WTC11 (cell line): Measurements from ENCODE around the gene ADM. TPM values are rescaled to one million over a fixed set of nuclear protein-coding genes. Genes with fewer than 3 reads are reported as not detected.

Source experiments
- ATAC-seq: fragments of 200-7000 bp; cut with Tn5 transposase; 2 replicates; pipeline ENCODE4 v1.10.0; 2021; ENCODE audit warnings: mild to moderate bottlenecking, moderate library complexity
- CTCF ChIA-PET: fragments of 300-600 bp; sonication (Branson Sonifier 250); formaldehyde crosslinking; loops from one replicate; lab custom pipeline; 2021; ENCODE audit warnings: antibody characterized with exemption; lab: Charles Lee
- POLR2A ChIA-PET: fragments of 350-600 bp; sonication (Branson Sonifier 250); formaldehyde crosslinking; loops from one replicate; lab custom pipeline; 2021; ENCODE audit warnings: antibody characterized with exemption; lab: Charles Lee
- DNase-seq: peaks from one replicate; pipeline ENCODE4 v3.0.0; 2021; ENCODE audit warnings: low spot score
- H3K27ac Mint-ChIP-seq: 2 replicates; pipeline ENCODE4 v1.8.0; 2021; ENCODE audit warnings: mixed read lengths
- H3K27me3 Mint-ChIP-seq: 2 replicates; pipeline ENCODE4 v1.8.0; 2021; ENCODE audit warnings: low read depth, mild to moderate bottlenecking, moderate library complexity, mixed read lengths
- H3K36me3 Mint-ChIP-seq: 2 replicates; pipeline ENCODE4 v1.8.0; 2021; ENCODE audit warnings: mixed read lengths
- H3K4me1 Mint-ChIP-seq: 2 replicates; pipeline ENCODE4 v1.8.0; 2022; ENCODE audit warnings: mixed read lengths
- H3K4me3 Mint-ChIP-seq: 2 replicates; pipeline ENCODE4 v1.8.0; 2021; ENCODE audit warnings: mild to moderate bottlenecking, moderate library complexity, mixed read lengths
- H3K9me3 Mint-ChIP-seq: 2 replicates; pipeline ENCODE4 v1.8.0; 2021; ENCODE audit warnings: mixed read lengths
- ATF3 ChIP-seq: sonication (generic); formaldehyde crosslinking; conservative IDR thresholded peaks from 2 replicates; pipeline ENCODE4 v1.8.1; 2022; ENCODE audit warnings: mild to moderate bottlenecking, missing genetic modification reagents
- CBFB ChIP-seq: sonication (generic); formaldehyde crosslinking; IDR thresholded peaks from 2 replicates; pipeline ENCODE4 v1.8.1; 2022; ENCODE audit warnings: mild to moderate bottlenecking, low read depth, missing genetic modification reagents
- ELF4 ChIP-seq: sonication (generic); formaldehyde crosslinking; IDR thresholded peaks from 2 replicates; pipeline ENCODE4 v1.8.1; 2022; ENCODE audit warnings: low read depth, mild to moderate bottlenecking, moderate library complexity, missing genetic modification reagents
- EMX1 ChIP-seq: fragments of 250-450 bp; sonication (Bioruptor Pico); IDR thresholded peaks from 2 replicates; pipeline ENCODE4 v1.8.0; 2021; ENCODE audit warnings: mild to moderate bottlenecking
- ETV6 ChIP-seq: sonication (generic); formaldehyde crosslinking; IDR thresholded peaks from 2 replicates; pipeline ENCODE4 v1.8.1; 2022; ENCODE audit warnings: mild to moderate bottlenecking, missing genetic modification reagents
- FOXP1 ChIP-seq: sonication (generic); formaldehyde crosslinking; IDR thresholded peaks from 2 replicates; pipeline ENCODE4 v1.8.0; 2022; ENCODE audit warnings: missing genetic modification reagents, mild to moderate bottlenecking, moderate library complexity, borderline replicate concordance
- GTF2I ChIP-seq: fragments of 250-450 bp; sonication (Bioruptor Pico); conservative IDR thresholded peaks from 2 replicates; pipeline ENCODE4 v1.4.0; 2021; ENCODE audit warnings: mild to moderate bottlenecking
- IRF2 ChIP-seq: sonication (generic); formaldehyde crosslinking; IDR thresholded peaks from 2 replicates; pipeline ENCODE4 v1.8.0; 2022; ENCODE audit warnings: low read depth, missing genetic modification reagents, borderline replicate concordance
- NFATC4 ChIP-seq: fragments of 250-450 bp; sonication (Bioruptor Pico); IDR thresholded peaks from 2 replicates; pipeline ENCODE4 v1.9.0; 2021; ENCODE audit warnings: mild to moderate bottlenecking
- NFYB ChIP-seq: sonication (generic); formaldehyde crosslinking; conservative IDR thresholded peaks from 2 replicates; pipeline ENCODE4 v1.8.0; 2022; ENCODE audit warnings: low read depth, missing genetic modification reagents
- PRDM15 ChIP-seq: sonication (generic); formaldehyde crosslinking; IDR thresholded peaks from 2 replicates; pipeline ENCODE4 v1.8.0; 2022; ENCODE audit warnings: missing genetic modification reagents
- PREB ChIP-seq: sonication (generic); formaldehyde crosslinking; IDR thresholded peaks from 2 replicates; pipeline ENCODE4 v1.8.1; 2022; ENCODE audit warnings: mild to moderate bottlenecking, missing genetic modification reagents, moderate library complexity, borderline replicate concordance
- RELA ChIP-seq: sonication (generic); formaldehyde crosslinking; IDR thresholded peaks from 2 replicates; pipeline ENCODE4 v1.8.1; 2022; ENCODE audit warnings: missing genetic modification reagents, mild to moderate bottlenecking, borderline replicate concordance
- RORB ChIP-seq: fragments of 250-450 bp; sonication (Bioruptor Pico); IDR thresholded peaks from 2 replicates; pipeline ENCODE4 v1.9.0; 2021; ENCODE audit warnings: mild to moderate bottlenecking
- SMAD4 ChIP-seq: sonication (generic); formaldehyde crosslinking; IDR thresholded peaks from 2 replicates; pipeline ENCODE4 v1.8.0; 2022; ENCODE audit warnings: mild to moderate bottlenecking, missing genetic modification reagents
- SOX15 ChIP-seq: fragments of 250-450 bp; sonication (Bioruptor Pico); IDR thresholded peaks from 2 replicates; pipeline ENCODE4 v1.9.0; 2021; ENCODE audit warnings: mild to moderate bottlenecking
- SP1 ChIP-seq: sonication (generic); formaldehyde crosslinking; conservative IDR thresholded peaks from 2 replicates; pipeline ENCODE4 v1.8.1; 2022; ENCODE audit warnings: missing genetic modification reagents
- ZBTB21 ChIP-seq: sonication (generic); formaldehyde crosslinking; IDR thresholded peaks from 2 replicates; pipeline ENCODE4 v1.8.1; 2023; ENCODE audit warnings: mild to moderate bottlenecking, missing genetic modification reagents, borderline replicate concordance
- ZBTB43 ChIP-seq: sonication (generic); formaldehyde crosslinking; IDR thresholded peaks from 2 replicates; pipeline ENCODE4 v1.8.1; 2023; ENCODE audit warnings: mild to moderate bottlenecking, missing genetic modification reagents
- ZNF138 ChIP-seq: sonication (generic); formaldehyde crosslinking; conservative IDR thresholded peaks from 2 replicates; pipeline ENCODE4 v1.8.1; 2022; ENCODE audit warnings: mild to moderate bottlenecking, moderate library complexity, missing genetic modification reagents
- ZNF263 ChIP-seq: sonication (generic); formaldehyde crosslinking; IDR thresholded peaks from 2 replicates; pipeline ENCODE4 v1.8.1; 2022; ENCODE audit warnings: low read depth, mild to moderate bottlenecking, moderate library complexity, missing genetic modification reagents
- ZNF671 ChIP-seq: fragments of 250-450 bp; sonication (Bioruptor Pico); IDR thresholded peaks from 2 replicates; pipeline ENCODE4 v1.8.0; 2021; ENCODE audit warnings: mild to moderate bottlenecking
- total RNA-seq: library from RNA; stranded (reverse); gene quantifications from 3 replicates; pipeline ENCODE4 v1.2.3, GENCODE V29; 2021
- TF ChIP-seq, protein P1 (sequence below): sonication (generic); formaldehyde crosslinking; IDR thresholded peaks from 2 replicates; pipeline ENCODE4 v1.8.1; 2023; ENCODE audit warnings: mild to moderate bottlenecking, missing genetic modification reagents, moderate library complexity
- TF ChIP-seq, protein P2 (sequence below): sonication (generic); formaldehyde crosslinking; IDR thresholded peaks from 2 replicates; pipeline ENCODE4 v1.8.1; 2022; ENCODE audit warnings: mild to moderate bottlenecking, moderate library complexity, missing genetic modification reagents
- TF ChIP-seq, protein P3 (sequence below): fragments of 250-450 bp; sonication (Bioruptor Pico); IDR thresholded peaks from 2 replicates; pipeline ENCODE4 v1.9.0; 2021; ENCODE audit warnings: mild to moderate bottlenecking

The ADM gene
- total RNA-seq, 1 experiment from 2014 or later, result 18.7 TPM

- ATAC-seq, result no peak
- DNase-seq, result no peak
- POLR2A ChIA-PET, result no interaction called here
- Mint-ChIP-seq H3K4me3 (no peak overlapping the region), H3K9me3 (no peaks in the 10 kb centered on the region), H3K27me3 (no peaks in the 10 kb centered on the region), H3K36me3 (no peaks in the 10 kb centered on the region), H3K4me1 (peaks cover 29% of the 10 kb centered on the region), H3K27ac (no peak overlapping the region)
- TF ChIP-seq GTF2I (no peak), PREB (no peak), NFATC4 (CRISPR knock-in tag) (no peak), NFYB (CRISPR knock-in tag) (no peak), EMX1 (no peak), ZNF671 (no peak), PRDM15 (CRISPR knock-in tag) (no peak), FOXP1 (CRISPR knock-in tag) (no peak), ZBTB21 (no peak), ZNF263 (CRISPR knock-in tag) (no peak), SOX15 (CRISPR knock-in tag) (no peak)
- TF ChIP-seq, protein P1, sequence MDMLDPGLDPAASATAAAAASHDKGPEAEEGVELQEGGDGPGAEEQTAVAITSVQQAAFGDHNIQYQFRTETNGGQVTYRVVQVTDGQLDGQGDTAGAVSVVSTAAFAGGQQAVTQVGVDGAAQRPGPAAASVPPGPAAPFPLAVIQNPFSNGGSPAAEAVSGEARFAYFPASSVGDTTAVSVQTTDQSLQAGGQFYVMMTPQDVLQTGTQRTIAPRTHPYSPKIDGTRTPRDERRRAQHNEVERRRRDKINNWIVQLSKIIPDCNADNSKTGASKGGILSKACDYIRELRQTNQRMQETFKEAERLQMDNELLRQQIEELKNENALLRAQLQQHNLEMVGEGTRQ (CRISPR knock-in tag), result no peak
- TF ChIP-seq, protein P2, sequence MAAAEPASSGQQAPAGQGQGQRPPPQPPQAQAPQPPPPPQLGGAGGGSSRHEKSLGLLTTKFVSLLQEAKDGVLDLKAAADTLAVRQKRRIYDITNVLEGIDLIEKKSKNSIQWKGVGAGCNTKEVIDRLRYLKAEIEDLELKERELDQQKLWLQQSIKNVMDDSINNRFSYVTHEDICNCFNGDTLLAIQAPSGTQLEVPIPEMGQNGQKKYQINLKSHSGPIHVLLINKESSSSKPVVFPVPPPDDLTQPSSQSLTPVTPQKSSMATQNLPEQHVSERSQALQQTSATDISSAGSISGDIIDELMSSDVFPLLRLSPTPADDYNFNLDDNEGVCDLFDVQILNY (CRISPR knock-in tag), result no peak
- CTCF ChIA-PET, result no interaction called here
Observed at GRCh38 chr11:10273738-10274137, 31.1 kb upstream of the ADM start.

- Mint-ChIP-seq H3K4me1 (peaks cover 29% of the 10 kb centered on the region), H3K27me3 (no peaks in the 10 kb centered on the region), H3K36me3 (no peaks in the 10 kb centered on the region), H3K4me3 (no peak overlapping the region), H3K9me3 (no peaks in the 10 kb centered on the region), H3K27ac (no peak overlapping the region; the same call in 1 of the 2 replicates)
- ATAC-seq (no peak), DNase-seq (no peak)
- ChIA-PET POLR2A (no interaction called here), CTCF (no interaction called here)
- TF ChIP-seq ETV6 (CRISPR knock-in tag) (no peak), IRF2 (CRISPR knock-in tag) (no peak), SP1 (CRISPR knock-in tag) (no peak), ZBTB43 (no peak), RORB (CRISPR knock-in tag) (no peak), ZNF138 (CRISPR knock-in tag) (no peak), ELF4 (no peak), SMAD4 (CRISPR knock-in tag) (no peak), FOXP1 (CRISPR knock-in tag) (no peak), EMX1 (no peak), SOX15 (CRISPR knock-in tag) (no peak), ATF3 (CRISPR knock-in tag) (no peak), CBFB (CRISPR knock-in tag) (no peak), RELA (CRISPR knock-in tag) (no peak), PRDM15 (CRISPR knock-in tag) (no peak)
- TF ChIP-seq, protein P3, sequence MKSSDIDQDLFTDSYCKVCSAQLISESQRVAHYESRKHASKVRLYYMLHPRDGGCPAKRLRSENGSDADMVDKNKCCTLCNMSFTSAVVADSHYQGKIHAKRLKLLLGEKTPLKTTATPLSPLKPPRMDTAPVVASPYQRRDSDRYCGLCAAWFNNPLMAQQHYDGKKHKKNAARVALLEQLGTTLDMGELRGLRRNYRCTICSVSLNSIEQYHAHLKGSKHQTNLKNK, result no peak
Observed at GRCh38 chr11:10274726-10275125, 30.1 kb upstream of the ADM start.
